Activated CD8-positive, alpha-beta T cell treated with anti-CD3 and anti-CD28 coated beads for 36 hours (primary cell): Measurements from ENCODE around the gene MTA1. TPM values are rescaled to one million over a fixed set of nuclear protein-coding genes. Genes with fewer than 3 reads are reported as not detected.

Experiments
- ATAC-seq: fragments of 200-7000 bp; cut with Tn5 transposase; one replicate; pipeline ENCODE4 v1.10.0; 2021; ENCODE audit warnings: mild to moderate bottlenecking, moderate library complexity
- CTCF ChIA-PET: fragments of 350-600 bp; sonication (Branson Sonifier 250); formaldehyde crosslinking; loops from one replicate; lab custom pipeline; 2021; ENCODE audit warnings: antibody characterized with exemption; lab: Charles Lee
- POLR2A ChIA-PET: fragments of 350-600 bp; sonication (Branson Sonifier 250); formaldehyde crosslinking; loops from one replicate; lab custom pipeline; 2021; ENCODE audit warnings: antibody characterized with exemption; lab: Charles Lee
- DNase-seq: peaks from one replicate; pipeline ENCODE4 v3.0.0-alpha.2; 2020
- H3K27ac Mint-ChIP-seq: one replicate; pipeline ENCODE4 v1.8.0; 2021; ENCODE audit warnings: mild to moderate bottlenecking, mixed read lengths
- H3K27me3 Mint-ChIP-seq: one replicate; pipeline ENCODE4 v1.8.0; 2021; ENCODE audit warnings: mixed read lengths
- H3K36me3 Mint-ChIP-seq: one replicate; pipeline ENCODE4 v1.8.0; 2021; ENCODE audit warnings: low read depth, mixed read lengths
- H3K4me1 Mint-ChIP-seq: one replicate; pipeline ENCODE4 v1.8.0; 2021; ENCODE audit warnings: low read depth, mixed read lengths
- H3K4me3 Mint-ChIP-seq: one replicate; pipeline ENCODE4 v1.8.0; 2021; ENCODE audit warnings: mild to moderate bottlenecking, moderate library complexity, mixed read lengths
- H3K9me3 Mint-ChIP-seq: one replicate; pipeline ENCODE4 v1.8.0; 2021; ENCODE audit warnings: mixed read lengths
- CTCF ChIP-seq: fragments of 200-600 bp; IDR thresholded peaks from one replicate; pipeline ENCODE4 v1.8.0; 2022; ENCODE audit warnings: antibody characterized with exemption, mild to moderate bottlenecking
- intact Hi-C: fragments of 100-400 bp; cut with micrococcal nuclease; formaldehyde crosslinking; loops from one replicate; pipeline ENCODE4 v1.10.0; 2022
- total RNA-seq, 2 experiments: library from RNA; stranded (reverse); gene quantifications; one replicate each; pipeline ENCODE4 v1.2.3, GENCODE V29; 2021

The MTA1 gene
- total RNA-seq, 2 experiments from 2014 or later: 133 to 140 TPM

- ChIA-PET POLR2A (no interaction called here), CTCF (no interaction called here)
- Mint-ChIP-seq H3K36me3 (no peaks in the 10 kb centered on the region), H3K27me3 (no peaks in the 10 kb centered on the region), H3K4me3 (no peak overlapping the region), H3K4me1 (peaks cover 5% of the 10 kb centered on the region), H3K9me3 (no peaks in the 10 kb centered on the region), H3K27ac (no peak overlapping the region)
- intact Hi-C loops: no loop called here
- DNase-seq (no peak), ATAC-seq (no peak)
- no peak for TF ChIP-seq CTCF
Measured at GRCh38 chr14:105380756-105381155, 38.9 kb upstream of the MTA1 start.

DNA sequence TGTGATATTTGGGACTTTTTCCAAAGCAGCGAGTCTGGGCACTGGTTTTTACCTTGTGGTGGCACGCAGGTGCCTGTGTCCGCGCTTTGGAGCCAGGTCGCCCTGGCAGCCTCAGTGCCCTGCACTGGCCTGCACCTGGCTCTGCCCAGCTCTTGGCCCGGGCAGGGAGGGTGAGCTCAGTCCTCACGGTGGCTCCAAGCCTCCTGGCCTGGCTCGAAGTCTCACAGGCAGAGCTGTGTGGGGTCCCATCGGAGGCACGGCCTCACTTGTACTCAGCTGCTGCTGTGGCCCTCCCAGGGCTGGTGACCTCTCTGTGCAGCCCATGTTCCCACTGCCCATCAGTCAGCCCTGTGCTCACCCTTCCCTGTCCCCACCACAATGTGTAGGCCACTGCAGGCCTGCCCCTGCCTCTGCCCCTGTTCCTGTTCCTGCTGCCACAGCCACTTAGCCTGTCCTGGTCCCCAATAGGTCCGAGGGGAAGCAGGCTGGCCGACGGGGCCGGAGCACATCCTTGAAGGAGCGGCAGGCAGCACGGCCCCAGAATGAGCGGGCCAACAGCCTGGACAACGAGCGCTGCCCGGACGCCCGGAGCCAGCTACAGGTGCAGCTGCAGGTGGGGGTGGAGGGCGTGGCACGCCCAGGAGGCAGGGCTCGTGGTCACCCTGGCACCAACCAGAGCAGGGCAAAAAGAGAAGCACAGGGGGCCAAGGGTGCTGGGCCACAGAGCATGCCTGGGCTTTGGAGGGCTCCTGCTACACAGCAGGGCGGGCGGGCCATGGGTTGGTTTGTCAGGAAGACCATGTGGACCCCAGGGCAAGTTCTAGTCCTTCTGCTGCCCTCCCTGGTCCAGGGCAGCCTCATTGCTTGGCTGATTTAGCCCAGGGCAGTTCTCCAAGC is 37.9 kb upstream of the MTA1 start:
- no peak for TF ChIP-seq CTCF
- intact Hi-C loops: no loop called here
- H3K36me3 Mint-ChIP-seq: no peaks in the 10 kb centered on the region
- CTCF ChIA-PET: interaction anchor here (0.6 to 1.0 kb wide), 2 partner anchors 34 to 54 kb away, joined by 3 read pairs; no protein-coding TSS in a partner anchor
- H3K27ac Mint-ChIP-seq: no peak overlapping the region
- ATAC-seq (no peak), DNase-seq (no peak)
- H3K4me1 Mint-ChIP-seq: no peaks in the 10 kb centered on the region
- H3K9me3 Mint-ChIP-seq: no peaks in the 10 kb centered on the region
- H3K27me3 Mint-ChIP-seq: no peaks in the 10 kb centered on the region
- no peak overlapping the region for H3K4me3 Mint-ChIP-seq
- POLR2A ChIA-PET: no interaction called here

- no peak for TF ChIP-seq CTCF
- H3K4me1 Mint-ChIP-seq: no peaks in the 10 kb centered on the region
- ATAC-seq (no peak), DNase-seq (no peak)
- no peak overlapping the region for H3K27ac Mint-ChIP-seq
- no peak overlapping the region for H3K4me3 Mint-ChIP-seq
- ChIA-PET POLR2A (no interaction called here), CTCF (interaction anchor here (0.6 to 1.0 kb wide), 2 partner anchors 33 to 53 kb away, joined by 3 read pairs; no protein-coding TSS in a partner anchor)
- intact Hi-C loops: no loop called here
- no peaks in the 10 kb centered on the region for H3K36me3 Mint-ChIP-seq
- no peaks in the 10 kb centered on the region for H3K27me3 Mint-ChIP-seq
- no peaks in the 10 kb centered on the region for H3K9me3 Mint-ChIP-seq
Measured at GRCh38 chr14:105382343-105383082, 37.1 kb upstream of the MTA1 start.

GRCh38 chr14:105383083-105383730 is 36.4 kb upstream of the MTA1 start:
- no peak overlapping the region for H3K4me3 Mint-ChIP-seq
- intact Hi-C loops: no loop called here
- ChIA-PET POLR2A (no interaction called here), CTCF (interaction anchor here (0.8 kb wide), 1 partner anchor 31 kb away, joined by 3 read pairs; no protein-coding TSS in a partner anchor)
- H3K36me3 Mint-ChIP-seq: no peaks in the 10 kb centered on the region
- no peaks in the 10 kb centered on the region for H3K4me1 Mint-ChIP-seq
- TF ChIP-seq CTCF: no peak
- H3K27me3 Mint-ChIP-seq: no peaks in the 10 kb centered on the region
- no peak overlapping the region for H3K27ac Mint-ChIP-seq
- no peaks in the 10 kb centered on the region for H3K9me3 Mint-ChIP-seq
- no peak for DNase-seq
- ATAC-seq: no peak
